B cell (primary cell): Measurements from ENCODE around the gene JPH2. TPM values are rescaled to one million over a fixed set of nuclear protein-coding genes. Genes with fewer than 3 reads are reported as not detected.

Source experiments
- ATAC-seq: fragments of 200-7000 bp; cut with Tn5 transposase; one replicate; pipeline ENCODE4 v1.10.0; 2021; ENCODE audit warnings: low read depth, mild to moderate bottlenecking, moderate number of reproducible peaks, moderate library complexity
- CTCF ChIA-PET: fragments of 350-600 bp; sonication (Branson Sonifier 250); formaldehyde crosslinking; loops from one replicate; lab custom pipeline; 2021; ENCODE audit warnings: antibody characterized with exemption, inconsistent platforms; lab: Charles Lee
- POLR2A ChIA-PET: fragments of 350-600 bp; sonication (Branson Sonifier 250); formaldehyde crosslinking; loops from one replicate; lab custom pipeline; 2021; ENCODE audit warnings: antibody characterized with exemption; lab: Charles Lee
- DNase-seq: peaks from one replicate; pipeline ENCODE4 v3.0.0; 2013
- H2AFZ ChIP-seq: 2 replicates; pipeline ENCODE4 v1.6.1; 2012; ENCODE audit warnings: mild to moderate bottlenecking, low read depth, low read length; ENCODE audit not compliant: insufficient read depth, poor library complexity, severe bottlenecking
- H3K27ac ChIP-seq, 2 donors: 1 replicate in 1 of 2; 2 replicates in 1 of 2; pipeline ENCODE4 v1.5.1; 2012 to 2013; ENCODE audit warnings: low read length in 2 of 2, mild to moderate bottlenecking in 2 of 2, moderate library complexity in 1 of 2
- H3K27me3 ChIP-seq, 4 experiments: fragments of 200-600 bp in 1 of 4; sonication (generic) in 1 of 4; replicated peaks in 1 of 4; 1 replicate in 2 of 4; 2 replicates in 2 of 4; pipeline versions ENCODE4 v1.6.1 to v1.7.0; 2013 to 2016; ENCODE audit warnings: low read length in 3 of 4, mild to moderate bottlenecking in 2 of 4, mixed read lengths in 1 of 4, moderate library complexity in 1 of 4; ENCODE audit not compliant: insufficient read depth in 4 of 4, control insufficient read depth in 3 of 4; ENCODE audit errors: control extremely low read depth in 1 of 4
- H3K36me3 ChIP-seq, 2 experiments: replicated peaks in 1 of 2; 1 replicate in 1 of 2; 2 replicates in 1 of 2; pipeline versions ENCODE4 v1.6.1 to v1.7.1; 2013; ENCODE audit warnings: low read length in 1 of 2; ENCODE audit not compliant: insufficient read depth in 2 of 2, control insufficient read depth in 1 of 2; ENCODE audit errors: control extremely low read depth in 1 of 2, extremely low read depth in 1 of 2
- H3K4me1 ChIP-seq, 2 donors: fragments of 200-600 bp in 1 of 2; sonication (generic) in 1 of 2; 1 replicate in 1 of 2; 2 replicates in 1 of 2; pipeline versions ENCODE4 v1.5.1 to v1.6.1; 2013 to 2017; ENCODE audit warnings: low read length in 2 of 2; ENCODE audit not compliant: control insufficient read depth in 2 of 2, insufficient read depth in 2 of 2
- H3K4me2 ChIP-seq: replicated peaks from 2 replicates; pipeline ENCODE3; 2012; ENCODE audit warnings: mild to moderate bottlenecking, low read depth, low read length; ENCODE audit not compliant: poor library complexity, severe bottlenecking
- H3K4me3 ChIP-seq, 5 experiments: fragments of 200-600 bp in 1 of 5; sonication (generic) in 1 of 5; 1 replicate in 3 of 5; 2 replicates in 2 of 5; pipeline versions ENCODE4 v1.5.1 to v1.7.0; 2011 to 2016; ENCODE audit warnings: low read length in 4 of 5, mild to moderate bottlenecking in 4 of 5, low read depth in 2 of 5, control low read depth in 1 of 5, moderate library complexity in 1 of 5; ENCODE audit not compliant: insufficient read depth in 1 of 5; ENCODE audit errors: control extremely low read depth in 1 of 5, extremely low read depth in 1 of 5
- H3K79me2 ChIP-seq: fragments of 200-600 bp; sonication (generic); one replicate; pipeline ENCODE4 v1.6.0; 2016; ENCODE audit warnings: low read length; ENCODE audit not compliant: control insufficient read depth, insufficient read depth
- H3K9ac ChIP-seq: fragments of 200-600 bp; sonication (generic); 2 replicates; pipeline ENCODE4 v1.6.1; 2017; ENCODE audit warnings: mild to moderate bottlenecking, low read length, moderate library complexity
- H3K9me3 ChIP-seq, 3 donors: one replicate each; pipeline versions ENCODE4 v1.6.1 to v1.7.1; 2013; ENCODE audit warnings: low read length in 2 of 3; ENCODE audit not compliant: control insufficient read depth in 2 of 3, insufficient read depth in 1 of 3; ENCODE audit errors: control extremely low read depth in 1 of 3
- H4K20me1 ChIP-seq: 2 replicates; pipeline ENCODE4 v1.6.0; 2012; ENCODE audit warnings: mild to moderate bottlenecking, low read length; ENCODE audit not compliant: insufficient read depth, control insufficient read depth, poor library complexity, severe bottlenecking
- H3K27ac Mint-ChIP-seq: one replicate; pipeline ENCODE4 v1.8.0; 2021; ENCODE audit warnings: mixed read lengths
- H3K27me3 Mint-ChIP-seq: one replicate; pipeline ENCODE4 v1.8.0; 2021; ENCODE audit warnings: mixed read lengths
- H3K4me1 Mint-ChIP-seq: one replicate; pipeline ENCODE4 v1.8.0; 2021; ENCODE audit warnings: mixed read lengths
- H3K4me3 Mint-ChIP-seq: one replicate; pipeline ENCODE4 v1.8.0; 2021; ENCODE audit warnings: mixed read lengths
- H3K9me3 Mint-ChIP-seq: one replicate; pipeline ENCODE4 v1.8.0; 2022; ENCODE audit warnings: mixed read lengths; ENCODE audit not compliant: insufficient read depth
- EZH2 ChIP-seq: IDR thresholded peaks from 2 replicates; pipeline ENCODE4 v1.6.1; 2012; ENCODE audit warnings: borderline replicate concordance, low read depth, mild to moderate bottlenecking, moderate library complexity, low read length; ENCODE audit not compliant: insufficient read depth, poor library complexity, severe bottlenecking
- WGBS: methylation state at CpG from one replicate; pipeline ENCODE4 v1.1.5; 2013; ENCODE audit warnings: missing lambda C conversion rate; ENCODE audit not compliant: insufficient coverage; 5-methylcytosine and 5-hydroxymethylcytosine counted together
- intact Hi-C: fragments of 100-400 bp; cut with micrococcal nuclease; formaldehyde crosslinking; loops from one replicate; pipeline ENCODE4 v1.10.0; 2022
- polyA plus RNA-seq: library from polyadenylated mRNA; depleted of rRNA; stranded (reverse); fragments of >200 nt; gene quantifications from 2 replicates; pipeline ENCODE4 v1.2.3, GENCODE V29; 2012
- total RNA-seq, 2 donors: library from RNA; stranded (reverse); fragments of 120-200 nt in 1 of 2; gene quantifications; 1 replicate in 1 of 2; 2 replicates in 1 of 2; pipeline versions ENCODE4 v1.2.3 to v1.2.4, GENCODE V29; 2013 to 2022
- TF ChIP-seq, protein P1 (sequence below): fragments of 200-600 bp; IDR thresholded peaks from one replicate; pipeline ENCODE4 v1.8.0; 2022; ENCODE audit warnings: antibody characterized with exemption, mild to moderate bottlenecking

The JPH2 gene
- total and polyA plus RNA-seq, 2 donors (not counting 1 experiment from before 2014, with no cell fraction given): 0.10 TPM; not detected in 1

DNA sequence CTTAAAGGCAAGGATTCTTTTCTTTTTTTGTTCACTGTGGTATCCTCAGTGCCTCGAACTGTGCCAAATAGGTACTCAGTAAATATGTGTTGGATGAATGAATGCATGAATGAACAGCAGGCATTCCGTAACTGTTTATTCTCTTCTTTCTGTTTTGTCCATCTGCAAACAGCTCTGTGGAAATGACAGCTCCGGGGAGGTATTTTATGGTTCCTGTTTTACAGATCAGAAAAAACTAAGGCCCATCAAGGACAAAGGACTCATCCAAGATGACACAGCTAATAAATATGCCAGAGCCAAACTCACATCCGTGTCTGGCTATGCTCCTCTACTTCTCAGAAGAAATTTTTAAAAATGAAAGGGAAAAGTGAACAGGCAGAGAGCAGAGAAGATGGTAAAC lies 21.0 kb downstream of the JPH2 start:
- no peaks in the 10 kb centered on the region for H3K4me1 ChIP-seq
- ChIA-PET POLR2A (no interaction called here), CTCF (interaction anchor here (1.3 kb wide), 1 partner anchor 24 kb away, joined by 4 read pairs; no protein-coding TSS in a partner anchor)
- intact Hi-C loops: no loop called here
- no peak overlapping the region for H3K4me3 Mint-ChIP-seq
- no CpG with 5 or more reads among the region's 4 CpGs for WGBS
- no peak overlapping the region for H3K27ac Mint-ChIP-seq
- TF ChIP-seq, protein P1, sequence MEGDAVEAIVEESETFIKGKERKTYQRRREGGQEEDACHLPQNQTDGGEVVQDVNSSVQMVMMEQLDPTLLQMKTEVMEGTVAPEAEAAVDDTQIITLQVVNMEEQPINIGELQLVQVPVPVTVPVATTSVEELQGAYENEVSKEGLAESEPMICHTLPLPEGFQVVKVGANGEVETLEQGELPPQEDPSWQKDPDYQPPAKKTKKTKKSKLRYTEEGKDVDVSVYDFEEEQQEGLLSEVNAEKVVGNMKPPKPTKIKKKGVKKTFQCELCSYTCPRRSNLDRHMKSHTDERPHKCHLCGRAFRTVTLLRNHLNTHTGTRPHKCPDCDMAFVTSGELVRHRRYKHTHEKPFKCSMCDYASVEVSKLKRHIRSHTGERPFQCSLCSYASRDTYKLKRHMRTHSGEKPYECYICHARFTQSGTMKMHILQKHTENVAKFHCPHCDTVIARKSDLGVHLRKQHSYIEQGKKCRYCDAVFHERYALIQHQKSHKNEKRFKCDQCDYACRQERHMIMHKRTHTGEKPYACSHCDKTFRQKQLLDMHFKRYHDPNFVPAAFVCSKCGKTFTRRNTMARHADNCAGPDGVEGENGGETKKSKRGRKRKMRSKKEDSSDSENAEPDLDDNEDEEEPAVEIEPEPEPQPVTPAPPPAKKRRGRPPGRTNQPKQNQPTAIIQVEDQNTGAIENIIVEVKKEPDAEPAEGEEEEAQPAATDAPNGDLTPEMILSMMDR: no peak
- TF ChIP-seq EZH2: no peak
- H3K4me1 Mint-ChIP-seq: no peaks in the 10 kb centered on the region
- H3K79me2 ChIP-seq: no peaks in the 10 kb centered on the region
- no peak for DNase-seq
- H3K9me3 ChIP-seq: peaks cover 0 to 2% (median 2%) of the 10 kb centered on the region in 3 donors
- H2AFZ ChIP-seq: no peak overlapping the region
- H3K4me2 ChIP-seq: no peak overlapping the region
- no peak overlapping the region for H3K4me3 ChIP-seq
- no peak for ATAC-seq
- peaks cover 2% of the 10 kb centered on the region for H3K9me3 Mint-ChIP-seq
- H3K27me3 Mint-ChIP-seq: peaks cover 63% of the 10 kb centered on the region
- H4K20me1 ChIP-seq: no peaks in the 10 kb centered on the region
- no peaks in the 10 kb centered on the region for H3K36me3 ChIP-seq
- H3K27ac ChIP-seq: no peak overlapping the region
- no peak overlapping the region for H3K9ac ChIP-seq
- H3K27me3 ChIP-seq: peaks cover 0 to 18% (median 8%) of the 10 kb centered on the region in 4 experiments

GRCh38 chr20:44160133-44160532 lies 26.9 kb downstream of the JPH2 start:
- no peak for DNase-seq
- H3K27me3 ChIP-seq: peaks cover 0 to 9% (median 3%) of the 10 kb centered on the region in 4 experiments
- H3K4me1 ChIP-seq: no peaks in the 10 kb centered on the region
- WGBS: 64% methylated on average over 56 of the region's 56 CpGs
- H3K4me1 Mint-ChIP-seq: no peaks in the 10 kb centered on the region
- ATAC-seq: no peak
- peaks cover 0 to 2% (median 0%) of the 10 kb centered on the region in 3 donors for H3K9me3 ChIP-seq
- no peak overlapping the region for H3K4me3 ChIP-seq
- no peaks in the 10 kb centered on the region for H4K20me1 ChIP-seq
- CTCF ChIA-PET: interaction anchor here (0.6 to 0.7 kb wide), 2 partner anchors 18 kb away, joined by 3 read pairs; no protein-coding TSS in a partner anchor
- no peak overlapping the region for H3K4me2 ChIP-seq
- no peak overlapping the region for H3K27ac Mint-ChIP-seq
- H3K27ac ChIP-seq: no peak overlapping the region
- no peak overlapping the region for H3K4me3 Mint-ChIP-seq
- intact Hi-C loops: no loop called here
- POLR2A ChIA-PET: no interaction called here
- no peaks in the 10 kb centered on the region for H3K36me3 ChIP-seq
- TF ChIP-seq EZH2: no peak
- TF ChIP-seq, protein P1: no peak
- peaks cover 58% of the 10 kb centered on the region for H3K27me3 Mint-ChIP-seq
- no peak overlapping the region for H3K9ac ChIP-seq
- H2AFZ ChIP-seq: no peak overlapping the region
- peaks cover 8% of the 10 kb centered on the region for H3K9me3 Mint-ChIP-seq
- no peaks in the 10 kb centered on the region for H3K79me2 ChIP-seq
